Hepatocyte (in vitro differentiated cells): ENCODE results near the gene OSTN. TPM values are rescaled to one million over a fixed set of nuclear protein-coding genes. Genes with fewer than 3 reads are reported as not detected.
"Not testable (repeated sequence)": the region's sequence is repeated elsewhere in the genome, so short reads cannot be mapped to it uniquely, and the experiment has no call there.

Experiments used
- DNase-seq: peaks from one replicate; pipeline ENCODE4 v3.0.0-alpha.2; 2016; ENCODE audit warnings: low spot score
- H2AFZ ChIP-seq: fragments of 200-600 bp; sonication (generic); 2 replicates; pipeline ENCODE4 v1.6.0; 2016; ENCODE audit warnings: antibody characterized with exemption, mild to moderate bottlenecking
- H3K27ac ChIP-seq: fragments of 200-600 bp; sonication (generic); 2 replicates; pipeline ENCODE4 v1.5.1; 2016; ENCODE audit warnings: mild to moderate bottlenecking
- H3K27me3 ChIP-seq: fragments of 200-600 bp; sonication (generic); 2 replicates; pipeline ENCODE4 v1.6.1; 2016
- H3K36me3 ChIP-seq: fragments of 200-600 bp; sonication (generic); replicated peaks from 2 replicates; pipeline ENCODE4 v1.5.1; 2016; ENCODE audit warnings: low read depth; ENCODE audit not compliant: insufficient read depth
- H3K4me1 ChIP-seq: fragments of 200-600 bp; sonication (generic); 2 replicates; pipeline ENCODE4 v1.5.1; 2016; ENCODE audit warnings: mild to moderate bottlenecking, moderate library complexity; ENCODE audit not compliant: insufficient read depth
- H3K4me2 ChIP-seq: fragments of 200-600 bp; sonication (generic); 2 replicates; pipeline ENCODE4 v1.6.0; 2016
- H3K4me3 ChIP-seq: fragments of 200-600 bp; sonication (generic); 2 replicates; pipeline ENCODE4 v1.5.1; 2016; ENCODE audit warnings: mild to moderate bottlenecking
- H3K79me2 ChIP-seq: fragments of 200-600 bp; sonication (generic); 2 replicates; pipeline ENCODE4 v1.6.0; 2017; ENCODE audit warnings: mild to moderate bottlenecking
- H3K9me2 ChIP-seq: fragments of 200-600 bp; sonication (generic); replicated peaks from 2 replicates; pipeline ENCODE4 v1.6.0; 2017; ENCODE audit warnings: mild to moderate bottlenecking; ENCODE audit not compliant: insufficient read depth
- H3K9me3 ChIP-seq: fragments of 200-600 bp; sonication (generic); 2 replicates; pipeline ENCODE4 v1.5.1; 2016; ENCODE audit warnings: low read depth, mild to moderate bottlenecking
- H4K20me1 ChIP-seq: fragments of 200-600 bp; sonication (generic); 2 replicates; pipeline ENCODE4 v1.6.0; 2016; ENCODE audit warnings: mild to moderate bottlenecking; ENCODE audit not compliant: insufficient read depth, poor library complexity, severe bottlenecking
- EZH2 ChIP-seq: fragments of 200-600 bp; sonication (generic); IDR thresholded peaks from 2 replicates; pipeline ENCODE4 v1.6.1; 2016; ENCODE audit warnings: antibody characterized with exemption, mild to moderate bottlenecking, borderline replicate concordance
- EZH2phosphoT487 ChIP-seq: fragments of 200-600 bp; sonication (generic); IDR thresholded peaks from one replicate; pipeline ENCODE4 v1.6.1; 2018; ENCODE audit warnings: antibody characterized with exemption, mild to moderate bottlenecking, low read depth, moderate library complexity; ENCODE audit not compliant: unreplicated experiment, severe bottlenecking
- WGBS: methylation state at CpG from one replicate; pipeline ENCODE4 v1.1.6; 2016; ENCODE audit warnings: low lambda C conversion rate; ENCODE audit errors: missing lambda C conversion rate; 5-methylcytosine and 5-hydroxymethylcytosine counted together
- polyA plus RNA-seq: library from polyadenylated mRNA; unstranded; fragments of >200 nt; fragmentation: Nextera tagmentation; extraction: Ambion mirVana; gene quantifications from 2 replicates; pipeline ENCODE4 v1.2.1, GENCODE V29; 2016
- total RNA-seq: library from RNA; depleted of rRNA; stranded (reverse); fragments of >200 nt; gene quantifications from 2 replicates; pipeline ENCODE4 v1.2.3, GENCODE V29; 2014
- TF ChIP-seq, protein P1 (sequence below): fragments of 200-600 bp; sonication (generic); IDR thresholded peaks from 2 replicates; pipeline ENCODE4 v1.5.1; 2016; ENCODE audit warnings: antibody characterized with exemption, mild to moderate bottlenecking; ENCODE audit not compliant: poor library complexity

The OSTN gene
- total and polyA plus RNA-seq, 2 experiments from 2014 or later = 1.4 to 17.4 TPM

DNA sequence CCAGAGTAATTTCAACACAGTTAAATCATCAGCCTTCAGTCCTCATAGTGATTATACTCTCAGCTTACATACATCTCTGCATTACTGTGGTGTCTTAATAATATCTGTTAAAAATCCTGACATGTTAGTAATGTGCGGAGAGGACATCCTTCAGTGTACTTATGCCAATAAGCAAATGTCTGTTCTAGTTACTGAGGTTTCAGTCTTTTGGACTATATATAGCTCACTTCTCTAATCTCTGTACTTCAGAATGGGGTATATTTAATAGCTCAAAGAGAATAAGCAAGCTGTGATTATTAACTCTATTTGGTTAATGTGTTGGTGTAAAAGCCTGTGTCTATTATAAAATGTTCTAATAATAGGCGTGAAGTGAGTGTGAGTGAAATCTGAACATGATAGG is 28.9 kb upstream of the OSTN start:
- no peaks in the 10 kb centered on the region for H4K20me1 ChIP-seq
- H3K9me3 ChIP-seq = no peaks in the 10 kb centered on the region
- H2AFZ ChIP-seq = no peak overlapping the region
- TF ChIP-seq EZH2 = no peak
- no peak for TF ChIP-seq EZH2phosphoT487
- TF ChIP-seq, protein P1, sequence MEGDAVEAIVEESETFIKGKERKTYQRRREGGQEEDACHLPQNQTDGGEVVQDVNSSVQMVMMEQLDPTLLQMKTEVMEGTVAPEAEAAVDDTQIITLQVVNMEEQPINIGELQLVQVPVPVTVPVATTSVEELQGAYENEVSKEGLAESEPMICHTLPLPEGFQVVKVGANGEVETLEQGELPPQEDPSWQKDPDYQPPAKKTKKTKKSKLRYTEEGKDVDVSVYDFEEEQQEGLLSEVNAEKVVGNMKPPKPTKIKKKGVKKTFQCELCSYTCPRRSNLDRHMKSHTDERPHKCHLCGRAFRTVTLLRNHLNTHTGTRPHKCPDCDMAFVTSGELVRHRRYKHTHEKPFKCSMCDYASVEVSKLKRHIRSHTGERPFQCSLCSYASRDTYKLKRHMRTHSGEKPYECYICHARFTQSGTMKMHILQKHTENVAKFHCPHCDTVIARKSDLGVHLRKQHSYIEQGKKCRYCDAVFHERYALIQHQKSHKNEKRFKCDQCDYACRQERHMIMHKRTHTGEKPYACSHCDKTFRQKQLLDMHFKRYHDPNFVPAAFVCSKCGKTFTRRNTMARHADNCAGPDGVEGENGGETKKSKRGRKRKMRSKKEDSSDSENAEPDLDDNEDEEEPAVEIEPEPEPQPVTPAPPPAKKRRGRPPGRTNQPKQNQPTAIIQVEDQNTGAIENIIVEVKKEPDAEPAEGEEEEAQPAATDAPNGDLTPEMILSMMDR = no peak
- H3K4me2 ChIP-seq = no peak overlapping the region
- WGBS = 94% methylated on average over 2 of the region's 2 CpGs
- H3K36me3 ChIP-seq = no peaks in the 10 kb centered on the region
- no peaks in the 10 kb centered on the region for H3K27me3 ChIP-seq
- no peaks in the 10 kb centered on the region for H3K4me1 ChIP-seq
- DNase-seq = no peak
- H3K27ac ChIP-seq = no peak overlapping the region
- H3K4me3 ChIP-seq = no peak overlapping the region
- no peaks in the 10 kb centered on the region for H3K79me2 ChIP-seq
- H3K9me2 ChIP-seq = no peaks in the 10 kb centered on the region

DNA sequence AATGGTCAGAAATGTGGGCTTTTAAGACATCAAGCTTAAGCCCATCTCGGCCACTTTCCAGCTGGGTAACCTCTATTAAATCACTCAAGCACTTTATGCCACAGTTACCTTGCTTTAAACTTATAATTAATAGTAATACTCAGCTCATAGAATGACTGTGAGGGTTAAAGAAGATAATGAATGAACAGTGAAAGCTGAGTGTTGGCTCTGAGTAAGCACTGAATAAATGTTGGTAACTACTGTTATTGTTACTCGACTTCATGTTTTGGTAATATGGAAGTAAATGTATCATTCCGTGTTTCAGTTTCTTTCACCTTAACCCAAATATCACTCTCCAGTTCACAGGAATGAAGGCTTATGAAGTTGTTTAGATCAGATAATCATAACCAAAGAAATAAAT is 23.9 kb upstream of the OSTN start:
- no peak for DNase-seq
- Histone ChIP-seq H3K4me2 (no peak overlapping the region), H3K79me2 (no peaks in the 10 kb centered on the region), H3K4me3 (no peak overlapping the region), H3K27ac (no peak overlapping the region), H3K36me3 (no peaks in the 10 kb centered on the region), H3K27me3 (no peaks in the 10 kb centered on the region), H3K9me3 (no peaks in the 10 kb centered on the region), H2AFZ (no peak overlapping the region), H3K4me1 (no peaks in the 10 kb centered on the region), H3K9me2 (no peaks in the 10 kb centered on the region), H4K20me1 (no peaks in the 10 kb centered on the region)
- WGBS = 82% methylated on average over 3 of the region's 3 CpGs
- TF ChIP-seq, protein P1 = no peak
- TF ChIP-seq EZH2 = no peak
- no peak for TF ChIP-seq EZH2phosphoT487

DNA sequence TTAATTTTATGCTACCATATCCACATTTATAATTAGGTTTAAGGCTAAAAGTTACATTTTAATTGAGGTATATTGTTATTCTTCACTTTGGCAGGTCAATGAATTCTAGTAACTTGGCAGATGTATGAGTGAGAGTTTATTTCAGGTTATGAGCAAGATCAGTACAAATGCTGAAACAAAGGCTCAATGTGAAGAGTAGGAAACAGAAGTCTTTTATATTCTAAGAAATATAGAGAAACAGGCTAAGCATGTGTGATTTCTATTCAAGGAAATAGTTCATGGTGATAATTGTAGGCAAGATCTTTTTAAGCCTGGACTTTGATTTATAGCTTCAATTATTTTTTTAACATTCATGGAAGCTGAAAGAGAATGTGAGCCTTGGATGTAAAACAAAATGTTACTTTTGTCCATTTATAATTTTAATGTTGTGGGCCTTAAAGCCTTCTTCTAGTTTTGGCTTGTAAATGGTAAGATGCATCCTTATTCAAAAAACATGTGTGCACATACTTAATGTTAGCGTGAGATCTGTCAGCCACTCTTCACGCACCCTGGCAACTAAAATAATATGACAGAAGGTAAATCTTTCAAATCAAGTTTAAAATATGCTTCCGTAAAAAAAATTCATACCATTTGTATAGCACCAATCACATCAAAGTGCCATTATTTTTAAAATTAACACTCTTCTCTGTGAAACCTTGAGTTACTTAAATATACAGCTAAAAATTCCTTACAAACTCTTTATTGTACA is 22.8 kb upstream of the OSTN start:
- WGBS = 96% methylated on average over 3 of the region's 3 CpGs
- no peaks in the 10 kb centered on the region for H3K9me2 ChIP-seq
- DNase-seq = no peak
- H3K27ac ChIP-seq = no peak overlapping the region
- no peaks in the 10 kb centered on the region for H3K79me2 ChIP-seq
- no peaks in the 10 kb centered on the region for H3K36me3 ChIP-seq
- no peak overlapping the region for H3K4me3 ChIP-seq
- H2AFZ ChIP-seq = no peak overlapping the region
- no peaks in the 10 kb centered on the region for H3K27me3 ChIP-seq
- no peaks in the 10 kb centered on the region for H3K4me1 ChIP-seq
- no peak overlapping the region for H3K4me2 ChIP-seq
- H4K20me1 ChIP-seq = no peaks in the 10 kb centered on the region
- H3K9me3 ChIP-seq = no peaks in the 10 kb centered on the region
- no peak for TF ChIP-seq EZH2phosphoT487

DNA sequence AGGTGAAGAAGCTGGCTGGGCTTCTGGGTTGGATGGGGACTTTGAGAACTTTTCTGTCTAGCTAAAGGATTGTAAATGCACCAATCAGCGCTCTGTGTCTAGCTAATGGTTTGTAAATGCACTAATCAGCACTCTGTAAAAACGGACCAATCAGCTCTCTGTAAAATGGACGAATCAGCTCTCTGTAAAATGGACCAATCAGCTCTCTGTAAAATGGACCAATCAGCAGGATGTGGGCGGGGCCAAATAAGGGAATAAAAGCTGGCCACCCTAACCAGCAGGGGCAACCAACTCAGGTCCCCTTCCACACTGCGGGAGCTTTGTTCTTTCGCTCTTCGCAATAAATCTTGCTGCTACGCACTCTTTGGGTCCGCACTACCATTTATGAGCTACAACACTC is 13.7 kb upstream of the OSTN start:
- H3K4me2 ChIP-seq, DNase-seq: not testable (repeated sequence)
- WGBS = 92% methylated on average over 9 of the region's 9 CpGs

DNA sequence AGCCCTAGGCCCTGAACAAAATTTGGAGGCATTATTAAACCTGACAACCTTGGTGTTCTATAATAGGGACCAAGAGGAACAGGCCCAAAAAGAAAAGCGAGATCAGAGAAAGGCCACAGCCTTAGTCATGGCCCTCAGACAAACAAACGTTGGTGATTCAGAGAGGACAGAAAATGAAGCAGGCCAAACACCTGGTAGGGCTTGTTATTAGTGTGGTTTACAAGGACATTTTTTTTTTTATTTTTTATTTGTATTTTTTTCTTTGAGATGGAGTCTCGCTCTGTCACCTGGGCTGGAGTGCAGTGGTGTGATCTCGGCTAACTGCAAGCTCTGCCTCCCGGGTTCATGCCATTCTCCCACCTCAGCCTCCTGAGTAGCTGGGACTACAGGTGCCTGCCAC is 10.8 kb upstream of the OSTN start:
- not testable (repeated sequence) for H3K9me2 ChIP-seq, H3K36me3 ChIP-seq, H2AFZ ChIP-seq, DNase-seq, H3K4me1 ChIP-seq, H3K4me3 ChIP-seq, H3K4me2 ChIP-seq, H3K9me3 ChIP-seq, H4K20me1 ChIP-seq, H3K27me3 ChIP-seq, H3K79me2 ChIP-seq, H3K27ac ChIP-seq
- 96% methylated on average over 5 of the region's 5 CpGs for WGBS

More for the DNA sequence above, 13.7 kb upstream of the OSTN start:
- H3K4me1 ChIP-seq, H4K20me1 ChIP-seq, H3K27ac ChIP-seq, H3K36me3 ChIP-seq, H2AFZ ChIP-seq, H3K27me3 ChIP-seq, H3K9me2 ChIP-seq, H3K79me2 ChIP-seq, H3K4me3 ChIP-seq, H3K9me3 ChIP-seq: not testable (repeated sequence)

DNA sequence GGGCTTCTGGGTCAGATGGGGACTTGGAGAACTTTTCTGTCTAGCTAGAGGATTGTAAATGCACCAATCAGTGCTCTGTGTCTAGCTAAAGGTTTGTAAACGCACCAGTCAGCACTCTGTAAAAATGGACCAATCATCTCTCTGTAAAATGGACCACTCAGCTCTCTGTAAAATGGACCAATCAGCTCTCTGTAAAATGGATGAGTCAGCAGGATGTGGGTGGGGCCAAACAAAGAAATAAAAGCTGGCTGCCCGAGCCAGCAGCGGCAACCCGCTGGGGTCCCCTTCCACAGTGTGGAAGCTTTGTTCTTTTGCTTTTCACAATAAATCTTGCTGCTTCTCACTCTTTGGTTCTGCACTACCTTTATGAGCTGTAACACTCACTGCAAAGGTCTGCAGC is 6.8 kb upstream of the OSTN start:
- H3K9me3 ChIP-seq, H3K9me2 ChIP-seq, H3K4me1 ChIP-seq, H3K27ac ChIP-seq, H3K4me3 ChIP-seq, DNase-seq, H2AFZ ChIP-seq, H3K27me3 ChIP-seq, H3K36me3 ChIP-seq, H3K79me2 ChIP-seq, H4K20me1 ChIP-seq, H3K4me2 ChIP-seq: not testable (repeated sequence)
- WGBS = 97% methylated on average over 4 of the region's 4 CpGs
